Kidney epithelial cell (primary cell): Measurements from ENCODE around the gene LRRN3. TPM values are rescaled to one million over a fixed set of nuclear protein-coding genes. Genes with fewer than 3 reads are reported as not detected.

ENCODE experiments used
- DNase-seq: peaks from one replicate; pipeline ENCODE4 v3.0.0-alpha.2; 2010; ENCODE audit warnings: low read depth
- H3K27me3 ChIP-seq: 2 replicates; pipeline ENCODE4 v1.6.0; 2011; ENCODE audit warnings: low read length; ENCODE audit not compliant: control insufficient read depth, insufficient read depth
- H3K36me3 ChIP-seq: 2 replicates; pipeline ENCODE4 v1.5.1; 2011; ENCODE audit warnings: low read length; ENCODE audit not compliant: control insufficient read depth, insufficient read depth
- H3K4me3 ChIP-seq: 2 replicates; pipeline ENCODE4 v1.5.1; 2011; ENCODE audit warnings: low read depth, mild to moderate bottlenecking, control low read depth, low read length
- CTCF ChIP-seq: IDR thresholded peaks from 2 replicates; pipeline ENCODE4 v1.5.1; 2011; ENCODE audit warnings: mild to moderate bottlenecking, moderate library complexity, low read length, control low read depth, inconsistent platforms; ENCODE audit not compliant: insufficient read depth, poor library complexity, severe bottlenecking
- total RNA-seq: library from RNA; depleted of rRNA; stranded (reverse); fragments of >200 nt; gene quantifications from 2 replicates; pipeline ENCODE4 v1.2.3, GENCODE V29; 2015

The LRRN3 gene
- total RNA-seq, 1 donor from 2014 or later = 0.38 TPM

- no peak for TF ChIP-seq CTCF
- no peak for DNase-seq
Observed at GRCh38 chr7:111088328-111088727, 2.6 kb upstream of the LRRN3 start.

GRCh38 chr7:111089822-111090426 lies 1.0 kb upstream of the LRRN3 start:
- TF ChIP-seq CTCF = peak; percentile 61
- Histone ChIP-seq H3K36me3 (no peaks in the 10 kb centered on the region), H3K27me3 (no peaks in the 10 kb centered on the region), H3K4me3 (no peak overlapping the region)
- no peak for DNase-seq

More at GRCh38 chr7:111088328-111088727, 2.6 kb upstream of the LRRN3 start:
- H3K4me3 ChIP-seq = no peak overlapping the region
- H3K36me3 ChIP-seq = no peaks in the 10 kb centered on the region
- no peaks in the 10 kb centered on the region for H3K27me3 ChIP-seq

GRCh38 chr7:111091593-111092358 lies 849 bp downstream of the LRRN3 start:
- Histone ChIP-seq H3K27me3 (no peaks in the 10 kb centered on the region), H3K4me3 (peak overlapping the region; percentile 2), H3K36me3 (no peaks in the 10 kb centered on the region)
- no peak for DNase-seq
- no peak for TF ChIP-seq CTCF

GRCh38 chr7:111092406-111093236 lies 1.7 kb downstream of the LRRN3 start:
- H3K4me3 ChIP-seq = no peak overlapping the region
- no peak for TF ChIP-seq CTCF
- no peaks in the 10 kb centered on the region for H3K36me3 ChIP-seq
- DNase-seq = no peak
- no peaks in the 10 kb centered on the region for H3K27me3 ChIP-seq

GRCh38 chr7:111093496-111093895 lies 2.6 kb downstream of the LRRN3 start:
- no peak for TF ChIP-seq CTCF
- Histone ChIP-seq H3K27me3 (no peaks in the 10 kb centered on the region), H3K4me3 (no peak overlapping the region), H3K36me3 (no peaks in the 10 kb centered on the region)
- no peak for DNase-seq
